Liver (tissue), 3 donors: Measurements from ENCODE around the gene CCS.

Experiments
- CTCF ChIP-seq: fragments of 150-350 bp; IDR thresholded peaks from 2 replicates; pipeline ENCODE4 v1.5.1; 2017; ENCODE audit warnings: improper control_type of control experiment, low read depth, low read length; ENCODE audit not compliant: missing input control
- EGR1 ChIP-seq, 2 donors: IDR thresholded peaks; 2 replicates each; pipeline ENCODE4 v1.6.1; 2016 to 2018; ENCODE audit warnings: antibody characterized with exemption in 2 of 2, low read depth in 2 of 2
- MAX ChIP-seq: IDR thresholded peaks from 2 replicates; pipeline ENCODE4 v1.6.1; 2016; ENCODE audit warnings: antibody characterized with exemption
- NR2F2 ChIP-seq: IDR thresholded peaks from 2 replicates; pipeline ENCODE4 v1.6.1; 2016; ENCODE audit warnings: antibody characterized with exemption
- RAD21 ChIP-seq, 2 donors: IDR thresholded peaks; 2 replicates each; pipeline ENCODE4 v1.6.1; 2016; ENCODE audit warnings: antibody characterized with exemption in 2 of 2, mild to moderate bottlenecking in 2 of 2
- REST ChIP-seq: IDR thresholded peaks from 2 replicates; pipeline ENCODE4 v1.6.1; 2016; ENCODE audit warnings: antibody characterized with exemption, mild to moderate bottlenecking
- SP1 ChIP-seq: IDR thresholded peaks from 2 replicates; pipeline ENCODE4 v1.6.1; 2018; ENCODE audit warnings: antibody characterized with exemption, mild to moderate bottlenecking
- TAF1 ChIP-seq: conservative IDR thresholded peaks from 2 replicates; pipeline ENCODE4 v1.6.1; 2016; ENCODE audit warnings: antibody characterized with exemption, mild to moderate bottlenecking
- YY1 ChIP-seq: IDR thresholded peaks from 2 replicates; pipeline ENCODE4 v1.6.1; 2016; ENCODE audit warnings: antibody characterized with exemption, mild to moderate bottlenecking
- donor health status: healthy.
- donor health status: healthy.

GRCh38 chr11:66547662-66548009 lies 45.3 kb upstream of the CCS start:
- TF ChIP-seq CTCF (no peak), EGR1 (IDR thresholded peaks at IDR 0.05; ENCODE audit: low read depth in 2 of 2) (no peak), REST (no peak), TAF1 (no peak), RAD21 (IDR thresholded peaks at IDR 0.05) (no peak), NR2F2 (no peak), YY1 (no peak), MAX (no peak), SP1 (no peak)
